PC-9 (cell line): ENCODE results near the gene HSDL1.

Experiments used
- CTCF ChIP-seq: fragments of 200-600 bp; sonication (generic); conservative IDR thresholded peaks from 2 replicates; pipeline ENCODE4 v1.6.1; 2017; ENCODE audit warnings: mixed run types, antibody characterized with exemption, mild to moderate bottlenecking, moderate library complexity
- EZH2 ChIP-seq: fragments of 200-600 bp; sonication (generic); IDR thresholded peaks from 2 replicates; pipeline ENCODE4 v1.8.0; 2017; ENCODE audit warnings: antibody characterized with exemption, low read depth

- TF ChIP-seq CTCF (no peak), EZH2 (no peak)
Observed at GRCh38 chr16:84180519-84181140, 35.7 kb upstream of the HSDL1 start.
